Sigmoid colon (tissue), 7 donors: ENCODE measurements around the gene TMEM247. TPM values are rescaled to one million over a fixed set of nuclear protein-coding genes. Genes with fewer than 3 reads are reported as not detected.

Source experiments
- DNase-seq: peaks from one replicate; pipeline ENCODE4 v3.0.0-alpha.2; 2019
- H3K27ac ChIP-seq, 4 donors: fragments of 200-600 bp; sonication (generic); one replicate each; pipeline ENCODE4 v1.5.1; 2016 to 2019; ENCODE audit warnings: mild to moderate bottlenecking in 1 of 4
- H3K27me3 ChIP-seq, 3 donors: fragments of 200-600 bp; sonication (generic); one replicate each; pipeline ENCODE4 v1.5.1; 2019; ENCODE audit warnings: mild to moderate bottlenecking in 1 of 3
- H3K36me3 ChIP-seq, 4 donors: fragments of 200-600 bp; sonication (generic); one replicate each; pipeline ENCODE4 v1.5.1; 2016 to 2019
- H3K4me1 ChIP-seq, 4 donors: fragments of 200-600 bp; sonication (generic); one replicate each; pipeline ENCODE4 v1.5.1; 2017 to 2019
- H3K4me3 ChIP-seq, 4 donors: fragments of 200-600 bp; sonication (generic); one replicate each; pipeline ENCODE4 v1.5.1; 2017 to 2019; ENCODE audit warnings: mild to moderate bottlenecking in 2 of 4, moderate library complexity in 1 of 4
- H3K9me3 ChIP-seq, 4 donors: fragments of 200-600 bp in 3 of 4; sonication (generic) in 3 of 4; one replicate each; pipeline versions ENCODE4 v1.5.1 to v1.6.1; 2013 to 2019
- EP300 ChIP-seq, 4 donors: sonication (generic); formaldehyde crosslinking; IDR thresholded peaks; one replicate each; pipeline ENCODE4 v1.6.1; 2017; ENCODE audit warnings: antibody characterized with exemption in 4 of 4
- POLR2A ChIP-seq, 2 donors: fragments of 450-650 bp; IDR thresholded peaks; one replicate each; pipeline ENCODE4 v1.6.1; 2016; ENCODE audit warnings: antibody characterized with exemption in 2 of 2, mild to moderate bottlenecking in 2 of 2, moderate library complexity in 2 of 2
- POLR2AphosphoS5 ChIP-seq, 4 donors: sonication (generic); formaldehyde crosslinking; IDR thresholded peaks; one replicate each; pipeline ENCODE4 v1.6.1; 2017; ENCODE audit warnings: antibody characterized with exemption in 4 of 4
- WGBS, 2 donors: extraction: QIAGEN DNeasy Blood & Tissue Kit; methylation state at CpG; one replicate each; pipeline ENCODE4 v1.1.7; 2013; 5-methylcytosine and 5-hydroxymethylcytosine counted together
- intact Hi-C: fragments of 100-400 bp; cut with DNase I; formaldehyde crosslinking; loops from one replicate; pipeline ENCODE4 v1.15.1; 2023
- polyA plus RNA-seq, 3 donors: library from polyadenylated mRNA; stranded (reverse); fragments of 200-250 nt; gene quantifications; one replicate each; pipeline ENCODE4 v1.2.3, GENCODE V29; 2013
- total RNA-seq, 4 donors: library from RNA; depleted of rRNA; stranded (reverse); fragments of >200 nt; gene quantifications; one replicate each; pipeline ENCODE4 v1.1.0, GENCODE V29; 2016
- TF ChIP-seq, protein P1 (sequence below), 4 experiments: fragments of 450-650 bp in 3 of 4; fragments of 200-600 bp in 1 of 4; IDR thresholded peaks; one replicate each; pipeline ENCODE4 v1.5.1; 2016 to 2019; ENCODE audit warnings: antibody characterized with exemption in 4 of 4, mild to moderate bottlenecking in 3 of 4, moderate library complexity in 2 of 4
- donor health status: healthy with polysubstance abuse.
- donor health status: Bipolar disorder and iron deficiency.
- donor health status: healthy.

The TMEM247 gene
- total and polyA plus RNA-seq, 7 donors: not detected

DNA sequence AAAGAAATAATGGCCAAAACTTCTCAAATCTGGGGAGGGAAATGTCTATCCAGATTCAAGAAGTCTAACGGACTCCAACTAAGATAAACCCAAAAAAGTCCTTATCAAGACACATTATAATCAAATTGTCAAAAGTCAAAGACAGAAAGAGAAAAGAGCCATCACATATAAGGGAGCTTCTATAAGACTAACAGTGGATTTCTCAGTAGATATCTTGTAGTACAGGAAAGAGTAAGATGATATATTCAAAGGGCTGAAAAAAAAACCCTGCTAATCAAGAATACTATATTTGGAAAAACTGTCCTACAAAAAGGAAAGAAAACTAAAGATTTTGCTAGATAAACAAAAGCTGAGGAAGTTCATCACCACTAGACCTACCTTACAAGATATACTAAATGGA lies 35.4 kb downstream of the TMEM247 start:
- H3K36me3 ChIP-seq: no peaks in the 10 kb centered on the region
- no peak overlapping the region for H3K27ac ChIP-seq
- no peaks in the 10 kb centered on the region for H3K27me3 ChIP-seq
- intact Hi-C loops: no loop called here
- no peaks in the 10 kb centered on the region for H3K4me1 ChIP-seq
- no peak overlapping the region for H3K4me3 ChIP-seq
- WGBS, 2 donors: 95 to 96% methylated on average over 1 of the region's 1 CpG
- no peak for DNase-seq
- TF ChIP-seq, protein P1, sequence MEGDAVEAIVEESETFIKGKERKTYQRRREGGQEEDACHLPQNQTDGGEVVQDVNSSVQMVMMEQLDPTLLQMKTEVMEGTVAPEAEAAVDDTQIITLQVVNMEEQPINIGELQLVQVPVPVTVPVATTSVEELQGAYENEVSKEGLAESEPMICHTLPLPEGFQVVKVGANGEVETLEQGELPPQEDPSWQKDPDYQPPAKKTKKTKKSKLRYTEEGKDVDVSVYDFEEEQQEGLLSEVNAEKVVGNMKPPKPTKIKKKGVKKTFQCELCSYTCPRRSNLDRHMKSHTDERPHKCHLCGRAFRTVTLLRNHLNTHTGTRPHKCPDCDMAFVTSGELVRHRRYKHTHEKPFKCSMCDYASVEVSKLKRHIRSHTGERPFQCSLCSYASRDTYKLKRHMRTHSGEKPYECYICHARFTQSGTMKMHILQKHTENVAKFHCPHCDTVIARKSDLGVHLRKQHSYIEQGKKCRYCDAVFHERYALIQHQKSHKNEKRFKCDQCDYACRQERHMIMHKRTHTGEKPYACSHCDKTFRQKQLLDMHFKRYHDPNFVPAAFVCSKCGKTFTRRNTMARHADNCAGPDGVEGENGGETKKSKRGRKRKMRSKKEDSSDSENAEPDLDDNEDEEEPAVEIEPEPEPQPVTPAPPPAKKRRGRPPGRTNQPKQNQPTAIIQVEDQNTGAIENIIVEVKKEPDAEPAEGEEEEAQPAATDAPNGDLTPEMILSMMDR (IDR thresholded peaks at IDR 0.05): no peak
- no peak for TF ChIP-seq EP300 (IDR thresholded peaks at IDR 0.05)
- TF ChIP-seq POLR2AphosphoS5 (IDR thresholded peaks at IDR 0.05): no peak
- TF ChIP-seq POLR2A (IDR thresholded peaks at IDR 0.05): no peak
- peaks cover 0 to 6% (median 3%) of the 10 kb centered on the region in 4 donors for H3K9me3 ChIP-seq

DNA sequence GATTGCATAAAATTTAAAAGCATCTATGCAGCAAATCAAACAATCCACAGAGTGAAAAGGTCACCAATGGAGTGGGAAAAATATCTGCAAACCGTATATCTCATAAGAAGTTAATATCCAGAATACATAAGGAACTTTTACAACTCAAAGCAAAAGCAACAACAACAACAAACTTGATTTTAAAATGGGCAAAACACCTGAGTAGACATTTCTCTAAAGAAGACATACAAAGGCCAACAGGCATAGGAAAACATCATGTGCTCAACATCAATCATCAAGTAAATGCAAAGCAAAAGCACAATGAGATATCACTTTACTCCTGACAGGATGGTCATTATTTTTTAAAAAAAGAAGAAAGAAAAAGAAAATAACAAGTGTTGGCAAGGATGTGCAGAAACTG lies 38.1 kb downstream of the TMEM247 start:
- WGBS, 2 donors: 77 to 98% methylated on average over 1 of the region's 1 CpG
- no peak for DNase-seq
- intact Hi-C loops: no loop called here
- Histone ChIP-seq H3K4me1 (peaks cover 0 to 18% (median 0%) of the 10 kb centered on the region in 4 donors), H3K4me3 (no peak overlapping the region), H3K9me3 (peaks cover 0 to 6% (median 3%) of the 10 kb centered on the region in 4 donors), H3K36me3 (no peaks in the 10 kb centered on the region), H3K27me3 (no peaks in the 10 kb centered on the region), H3K27ac (no peak overlapping the region)
- no peak for TF ChIP-seq EP300 (IDR thresholded peaks at IDR 0.05)
- TF ChIP-seq, protein P1 (IDR thresholded peaks at IDR 0.05): no peak
- TF ChIP-seq POLR2AphosphoS5 (IDR thresholded peaks at IDR 0.05): no peak
- no peak for TF ChIP-seq POLR2A (IDR thresholded peaks at IDR 0.05)

DNA sequence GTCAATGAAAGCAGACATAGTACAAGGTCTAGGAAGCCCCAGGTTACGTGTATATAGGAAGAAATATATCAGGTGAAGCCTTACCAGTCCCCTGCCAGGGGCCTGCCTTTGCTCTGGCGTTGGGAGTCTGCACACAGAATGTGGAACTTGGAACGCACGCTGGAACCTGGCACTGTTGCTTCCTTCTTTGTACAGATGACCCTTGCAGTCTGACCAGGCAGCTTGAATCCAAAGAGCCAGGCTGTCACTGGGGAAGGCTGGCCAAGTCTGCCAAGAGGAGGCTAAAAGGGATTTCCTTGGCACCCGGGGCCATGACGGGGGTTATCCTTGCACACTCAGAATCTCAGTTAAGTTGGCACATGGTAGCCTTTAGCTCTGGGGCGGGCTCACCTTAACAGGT lies 39.5 kb downstream of the TMEM247 start:
- TF ChIP-seq POLR2AphosphoS5 (IDR thresholded peaks at IDR 0.05) (no peak), POLR2A (IDR thresholded peaks at IDR 0.05) (no peak), EP300 (IDR thresholded peaks at IDR 0.05) (no peak)
- TF ChIP-seq, protein P1 (IDR thresholded peaks at IDR 0.05): no peak
- WGBS, 2 donors: 76 to 83% methylated on average over 7 of the region's 7 CpGs
- intact Hi-C loops: no loop called here
- H3K27ac ChIP-seq: no peak overlapping the region
- H3K36me3 ChIP-seq: no peaks in the 10 kb centered on the region
- peaks cover 0 to 6% (median 3%) of the 10 kb centered on the region in 4 donors for H3K9me3 ChIP-seq
- H3K4me1 ChIP-seq: peaks cover 0 to 18% (median 0%) of the 10 kb centered on the region in 4 donors
- no peaks in the 10 kb centered on the region for H3K27me3 ChIP-seq
- H3K4me3 ChIP-seq: no peak overlapping the region
- peak; percentile 73 for DNase-seq

DNA sequence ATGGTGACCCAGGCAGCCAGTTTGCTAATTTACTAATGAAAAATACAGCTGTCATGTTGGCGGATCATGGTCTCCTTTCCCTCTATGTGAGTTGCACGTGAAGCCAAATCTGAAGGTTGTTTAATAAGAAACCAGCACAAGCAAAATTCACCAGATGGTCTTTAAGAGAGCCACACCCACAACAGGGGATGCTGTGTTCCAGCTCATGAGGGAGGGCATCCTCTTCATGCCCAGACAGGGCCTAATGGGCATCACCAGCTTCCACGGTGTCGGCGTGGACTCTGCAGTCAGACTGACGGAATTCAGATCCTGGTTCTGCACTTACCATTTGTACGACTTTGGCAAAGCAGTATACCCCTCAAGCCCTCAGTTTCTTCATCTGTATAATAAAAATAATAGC lies 39.9 kb downstream of the TMEM247 start:
- Histone ChIP-seq H3K27ac (no peak overlapping the region), H3K4me1 (peaks cover 0 to 18% (median 0%) of the 10 kb centered on the region in 4 donors), H3K27me3 (no peaks in the 10 kb centered on the region), H3K36me3 (no peaks in the 10 kb centered on the region), H3K4me3 (no peak overlapping the region), H3K9me3 (peaks cover 0 to 6% (median 3%) of the 10 kb centered on the region in 4 donors)
- TF ChIP-seq, protein P1 (IDR thresholded peaks at IDR 0.05): no peak
- DNase-seq: no peak
- intact Hi-C loops: no loop called here
- 84 to 85% methylated on average over 7 of the region's 7 CpGs for WGBS, 2 donors

DNA sequence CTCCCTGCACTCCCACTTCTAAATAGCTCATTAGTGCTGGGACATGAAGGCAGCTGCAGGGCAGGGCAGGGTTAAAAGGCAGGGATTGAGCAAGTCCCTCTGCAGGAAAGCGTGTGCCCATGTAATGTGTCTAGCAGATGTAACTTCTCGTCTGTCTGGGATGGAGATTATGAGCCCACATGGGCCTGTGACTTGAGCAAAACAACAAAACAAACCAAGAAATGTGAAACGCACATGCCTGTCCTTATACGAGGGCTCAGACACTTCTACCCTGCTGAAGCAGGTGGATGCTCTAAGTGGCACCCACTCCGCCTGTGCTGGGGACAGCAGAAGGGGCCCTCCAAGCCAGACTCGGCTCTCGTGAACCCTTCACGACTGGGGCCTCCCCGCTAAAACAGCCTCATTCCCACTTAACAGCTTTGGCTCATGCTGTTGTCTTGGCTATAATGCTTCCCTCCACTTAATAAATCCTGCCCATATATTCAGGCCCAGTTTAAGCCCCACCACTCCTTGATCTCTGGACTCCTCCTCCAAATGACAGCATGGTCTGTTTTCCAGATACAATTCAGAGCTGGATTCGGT lies 40.9 kb downstream of the TMEM247 start:
- intact Hi-C loops: no loop called here
- no peak overlapping the region for H3K4me3 ChIP-seq
- H3K27ac ChIP-seq: peak overlapping the region; percentile 8 to 66 (median 27)
- peaks cover 0 to 18% (median 0%) of the 10 kb centered on the region in 4 donors for H3K4me1 ChIP-seq
- no peaks in the 10 kb centered on the region for H3K36me3 ChIP-seq
- H3K27me3 ChIP-seq: no peaks in the 10 kb centered on the region
- TF ChIP-seq POLR2AphosphoS5 (IDR thresholded peaks at IDR 0.05): peak in 2 of 4 donors; percentile 21 to 27
- TF ChIP-seq EP300 (IDR thresholded peaks at IDR 0.05): no peak
- peaks cover 0 to 5% (median under 1%) of the 10 kb centered on the region in 4 donors for H3K9me3 ChIP-seq
- no peak for DNase-seq
- WGBS, 2 donors: 73 to 79% methylated on average over 10 of the region's 10 CpGs
